GM23248 (cell line): ENCODE measurements around the gene RBM5.

Source experiments
- EZH2 ChIP-seq: fragments of 200-600 bp; sonication (generic); IDR thresholded peaks from 2 replicates; pipeline ENCODE4 v1.6.1; 2018; ENCODE audit warnings: antibody characterized with exemption, mild to moderate bottlenecking; ENCODE audit not compliant: insufficient read depth, poor library complexity, severe bottlenecking
- EZH2phosphoT487 ChIP-seq: fragments of 200-600 bp; sonication (generic); IDR thresholded peaks from 2 replicates; pipeline ENCODE4 v1.6.1; 2018; ENCODE audit warnings: antibody characterized with exemption, moderate library complexity, mild to moderate bottlenecking, low read depth; ENCODE audit not compliant: insufficient read depth

DNA sequence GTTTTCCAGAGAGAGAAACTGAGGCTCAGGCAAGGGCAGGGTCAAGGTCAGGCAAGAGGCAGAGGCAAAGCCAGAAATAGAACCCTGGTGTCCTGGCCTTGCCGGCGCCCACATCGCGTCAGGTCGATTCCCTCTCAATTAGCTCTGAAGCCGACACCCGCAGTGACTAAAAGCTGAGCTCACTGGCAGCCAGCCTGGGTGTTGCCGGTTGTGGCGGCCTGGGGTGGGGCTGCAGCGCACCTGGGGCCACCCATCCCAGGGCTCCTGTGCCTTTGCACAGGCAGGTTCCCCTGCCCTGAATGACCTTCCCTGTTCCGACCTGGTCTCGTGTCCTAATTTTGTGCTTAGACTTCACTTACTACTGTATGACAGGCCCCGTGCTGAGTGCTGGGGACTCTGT is 72.6 kb downstream of the RBM5 start:
- no peak for TF ChIP-seq EZH2
- TF ChIP-seq EZH2phosphoT487 = no peak
